GOT3 (cell line): ENCODE measurements around the gene C3orf38.
"Not testable (repeated sequence)": the region's sequence is repeated elsewhere in the genome, so short reads cannot be mapped to it uniquely, and the experiment has no call there.

Experiments
- DNase-seq: peaks from one replicate; lab custom pipeline; 2025; ENCODE audit warnings: mixed read lengths; lab: John Stamatoyannopoulos, UW

The C3orf38 gene

GRCh38 chr3:88149509-88150362 lies at the start of gene C3orf38:
C3orf38 (plus strand) TSS chr3:88149959; CDS start chr3:88150053, 94 bp downstream.
- peak; percentile 83 for DNase-seq

- no peak for DNase-seq
These were observed 48.6 kb upstream of the C3orf38 start for GRCh38 chr3:88101142-88101541.

GRCh38 chr3:88105325-88105724 lies 44.4 kb upstream of the C3orf38 start:
- no peak for DNase-seq

GRCh38 chr3:88112289-88112688 lies 37.5 kb upstream of the C3orf38 start:
- no peak for DNase-seq

GRCh38 chr3:88113311-88114162 lies 36.2 kb upstream of the C3orf38 start:
- DNase-seq: no peak

- DNase-seq: no peak
These were observed 34.7 kb upstream of the C3orf38 start for GRCh38 chr3:88114878-88115549.

GRCh38 chr3:88117683-88118082 lies 32.1 kb upstream of the C3orf38 start:
- DNase-seq: no peak

GRCh38 chr3:88118603-88119002 lies 31.2 kb upstream of the C3orf38 start:
- DNase-seq: not testable (repeated sequence)

- no peak for DNase-seq
These were observed 26.2 kb upstream of the C3orf38 start for GRCh38 chr3:88123526-88123925.

- DNase-seq: no peak
These were observed 18.1 kb upstream of the C3orf38 start for GRCh38 chr3:88131695-88132094.

GRCh38 chr3:88132894-88133293 lies 16.9 kb upstream of the C3orf38 start:
- DNase-seq: no peak

- no peak for DNase-seq
These were observed 16.0 kb upstream of the C3orf38 start for GRCh38 chr3:88133711-88134263.

GRCh38 chr3:88137836-88138235 lies 11.9 kb upstream of the C3orf38 start:
- no peak for DNase-seq

GRCh38 chr3:88141458-88142083 lies 8.2 kb upstream of the C3orf38 start:
- no peak for DNase-seq

- DNase-seq: no peak
These were observed 7.6 kb upstream of the C3orf38 start for GRCh38 chr3:88142094-88142624.

- DNase-seq: no peak
These were observed 2.5 kb upstream of the C3orf38 start for GRCh38 chr3:88147261-88147660.

GRCh38 chr3:88148651-88149050 lies 1.1 kb upstream of the C3orf38 start:
- DNase-seq: no peak

GRCh38 chr3:88149101-88149508 lies 654 bp upstream of the C3orf38 start:
- DNase-seq: peak; percentile 23

GRCh38 chr3:88150371-88150770 lies 612 bp downstream of the C3orf38 start:
- no peak for DNase-seq

GRCh38 chr3:88150806-88151205 lies 1.0 kb downstream of the C3orf38 start:
- DNase-seq: no peak

GRCh38 chr3:88151358-88151757 lies 1.6 kb downstream of the C3orf38 start:
- no peak for DNase-seq
